Measurements from ENCODE around the gene AQP1.

AQP1 gene

DNA sequence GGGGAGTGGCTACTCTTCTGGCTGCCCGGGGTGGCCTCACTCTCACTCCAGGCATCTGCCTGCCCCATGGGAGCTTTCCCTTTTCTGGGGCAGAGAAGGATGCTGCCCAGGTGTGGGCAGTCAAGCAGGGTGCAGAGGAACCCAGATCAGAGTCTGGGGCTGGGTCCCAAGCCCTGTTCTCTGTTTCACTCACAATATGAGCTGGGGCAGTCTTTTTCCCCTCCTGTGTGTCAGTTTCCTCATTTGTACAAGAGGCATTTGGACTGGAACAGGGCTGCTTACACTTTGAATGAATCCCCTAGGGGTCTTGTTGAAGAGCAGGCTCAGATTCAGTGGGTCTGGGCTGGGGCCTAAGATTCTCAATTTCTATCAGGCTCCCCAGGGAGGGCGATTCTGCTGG is 38.4 kb upstream of the AQP1 start:
- Histone ChIP-seq H3K9ac (ENCODE audit: low read depth, low read length) (no peak overlapping the region), H3K4me1 (ENCODE audit: insufficient read depth, low read length) (peaks cover 3% of the 10 kb centered on the region; the same call in 1 of the 2 replicates), H3K27me3 (ENCODE audit: insufficient read depth, low read length) (no peaks in the 10 kb centered on the region), H3K27ac (ENCODE audit: low read depth, low read length) (no peak overlapping the region), H3K4me3 (ENCODE audit: low read length) (no peak overlapping the region), H3K9me3 (ENCODE audit: insufficient read depth, low read depth, low read length) (no peaks in the 10 kb centered on the region), H3K36me3 (ENCODE audit: insufficient read depth, low read length) (no peaks in the 10 kb centered on the region)
- WGBS, result 86% methylated on average over 2 of the region's 2 CpGs

DNA sequence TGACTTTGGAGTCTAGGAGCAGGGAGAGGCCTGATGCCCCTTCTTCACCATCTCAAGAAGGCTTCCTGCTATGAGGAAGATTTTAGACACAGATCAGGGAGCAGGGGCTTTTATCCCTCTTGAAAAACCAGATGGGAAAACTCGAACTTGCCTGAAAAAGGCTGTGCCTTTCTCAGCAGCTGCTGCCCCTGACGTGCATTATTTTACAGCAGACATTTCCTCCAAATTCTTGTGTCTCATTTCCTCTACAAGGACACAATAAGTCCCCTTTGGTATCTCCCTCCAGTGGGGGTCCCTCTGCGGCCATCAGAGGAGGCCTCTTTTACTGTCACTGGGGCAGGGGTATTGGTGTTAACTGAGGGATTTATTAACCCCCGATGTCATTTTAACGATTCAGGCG is 38.0 kb upstream of the AQP1 start:
- H3K27ac ChIP-seq (ENCODE audit: low read depth, low read length), result no peak overlapping the region
- H3K4me3 ChIP-seq (ENCODE audit: low read length), result no peak overlapping the region
- peaks cover 3% of the 10 kb centered on the region; the same call in 1 of the 2 replicates for H3K4me1 ChIP-seq (ENCODE audit: insufficient read depth, low read length)
- H3K9me3 ChIP-seq (ENCODE audit: insufficient read depth, low read depth, low read length), result no peaks in the 10 kb centered on the region
- H3K27me3 ChIP-seq (ENCODE audit: insufficient read depth, low read length), result no peaks in the 10 kb centered on the region
- 91% methylated on average over 6 of the region's 6 CpGs for WGBS
- no peaks in the 10 kb centered on the region for H3K36me3 ChIP-seq (ENCODE audit: insufficient read depth, low read length)
- no peak overlapping the region for H3K9ac ChIP-seq (ENCODE audit: low read depth, low read length)

DNA sequence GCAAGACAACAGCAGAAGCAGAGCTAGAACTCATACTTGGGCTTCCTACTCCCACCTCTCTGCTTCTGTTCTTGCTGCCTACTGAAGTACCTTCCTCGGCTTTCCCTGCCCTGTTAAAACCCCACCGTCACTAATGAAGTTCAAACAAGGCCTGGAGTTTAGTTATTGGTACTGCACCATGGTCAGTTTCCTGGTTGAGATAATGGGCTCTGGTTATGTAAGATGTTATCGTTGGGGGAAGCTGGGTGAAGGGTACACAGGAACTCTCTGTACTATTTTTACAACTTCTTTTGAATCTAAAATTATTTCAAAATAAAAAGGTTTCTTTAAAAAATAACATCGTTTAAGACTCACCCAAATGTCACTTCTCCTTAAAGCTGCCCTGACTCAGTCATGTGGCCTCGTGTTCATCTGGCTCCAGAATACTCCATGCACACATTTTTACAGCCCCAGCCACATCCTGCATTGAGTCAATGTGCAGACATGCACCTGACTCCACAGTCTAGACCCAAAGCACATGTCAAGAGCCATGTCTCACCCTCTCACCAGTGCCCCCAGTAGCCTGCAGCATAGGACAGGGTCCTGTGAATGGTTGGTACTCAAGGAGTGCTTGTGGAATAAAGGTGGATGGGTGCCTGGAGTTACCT is 36.9 kb upstream of the AQP1 start:
- no peaks in the 10 kb centered on the region for H3K27me3 ChIP-seq (ENCODE audit: insufficient read depth, low read length)
- no peak overlapping the region for H3K27ac ChIP-seq (ENCODE audit: low read depth, low read length)
- 91% methylated on average over 4 of the region's 5 CpGs for WGBS
- H3K4me1 ChIP-seq (ENCODE audit: insufficient read depth, low read length), result peaks cover 13% of the 10 kb centered on the region
- no peak overlapping the region for H3K4me3 ChIP-seq (ENCODE audit: low read length)
- H3K9me3 ChIP-seq (ENCODE audit: insufficient read depth, low read depth, low read length), result no peaks in the 10 kb centered on the region
- no peaks in the 10 kb centered on the region for H3K36me3 ChIP-seq (ENCODE audit: insufficient read depth, low read length)
- no peak overlapping the region for H3K9ac ChIP-seq (ENCODE audit: low read depth, low read length)

DNA sequence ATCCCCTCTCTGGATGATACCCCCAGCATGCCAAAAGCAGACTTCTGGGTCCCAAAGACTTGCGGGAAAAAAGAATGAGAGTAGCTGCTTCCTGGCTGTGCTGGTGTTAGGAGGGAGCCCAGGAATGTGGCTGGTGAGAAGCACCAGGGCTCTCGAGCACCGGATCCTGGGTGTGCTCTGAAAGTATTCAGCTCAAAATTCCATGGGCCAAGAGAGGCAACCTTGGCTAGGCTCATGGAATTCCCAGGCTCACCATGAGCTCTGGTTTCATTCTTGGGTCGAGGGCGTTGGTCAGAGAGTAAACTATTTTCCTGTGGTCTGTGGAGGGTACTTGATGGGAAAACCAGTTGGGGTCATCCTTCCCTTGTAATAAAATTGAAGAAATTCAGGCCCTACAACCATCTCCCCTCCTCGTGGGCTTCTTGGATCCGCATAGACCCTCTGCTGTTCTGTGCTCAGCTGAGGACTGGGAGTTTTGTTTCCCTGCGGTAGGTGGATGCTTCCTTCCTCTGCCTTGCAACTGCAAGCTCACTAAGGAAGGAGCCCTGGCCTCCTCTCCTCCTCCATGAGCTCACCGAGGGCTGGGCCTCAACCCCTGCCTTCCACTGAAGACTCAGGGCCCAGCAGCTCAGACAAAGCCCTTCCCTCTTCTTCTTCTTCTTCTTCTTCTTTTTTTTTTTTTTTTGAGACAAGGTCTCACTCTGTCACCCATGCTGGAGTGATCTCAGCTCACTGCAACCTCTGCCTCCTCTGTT is 34.5 kb upstream of the AQP1 start:
- H3K27me3 ChIP-seq (ENCODE audit: insufficient read depth, low read length), result no peaks in the 10 kb centered on the region
- no peak overlapping the region for H3K4me3 ChIP-seq (ENCODE audit: low read length)
- no peaks in the 10 kb centered on the region for H3K9me3 ChIP-seq (ENCODE audit: insufficient read depth, low read depth, low read length)
- no peak overlapping the region for H3K9ac ChIP-seq (ENCODE audit: low read depth, low read length)
- WGBS, result 82% methylated on average over 9 of the region's 9 CpGs
- no peak overlapping the region for H3K27ac ChIP-seq (ENCODE audit: low read depth, low read length)
- H3K36me3 ChIP-seq (ENCODE audit: insufficient read depth, low read length), result no peaks in the 10 kb centered on the region
- H3K4me1 ChIP-seq (ENCODE audit: insufficient read depth, low read length), result peaks cover 27% of the 10 kb centered on the region

DNA sequence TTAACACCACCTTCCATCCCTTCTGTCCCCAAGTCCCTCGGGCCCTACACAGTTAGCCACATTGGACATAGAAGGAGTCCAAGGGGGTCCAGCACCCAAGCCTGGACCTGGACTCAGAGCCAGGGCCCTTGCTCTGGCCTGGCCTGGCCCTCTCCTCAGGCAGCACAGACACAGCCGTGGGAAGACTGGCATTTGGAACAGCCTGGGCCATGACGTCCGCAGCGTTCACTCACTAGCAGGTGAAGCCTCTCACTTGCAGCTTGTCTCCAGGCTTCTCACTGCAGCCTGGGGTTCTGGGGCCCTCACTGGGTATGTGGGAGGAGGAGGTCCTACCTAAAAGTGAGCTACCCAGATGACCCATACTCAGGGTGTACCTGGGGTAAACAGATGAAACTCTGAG is 33.7 kb upstream of the AQP1 start:
- no peak overlapping the region for H3K27ac ChIP-seq (ENCODE audit: low read depth, low read length)
- no peak overlapping the region for H3K9ac ChIP-seq (ENCODE audit: low read depth, low read length)
- H3K27me3 ChIP-seq (ENCODE audit: insufficient read depth, low read length), result no peaks in the 10 kb centered on the region
- peaks cover 27% of the 10 kb centered on the region for H3K4me1 ChIP-seq (ENCODE audit: insufficient read depth, low read length)
- H3K9me3 ChIP-seq (ENCODE audit: insufficient read depth, low read depth, low read length), result no peaks in the 10 kb centered on the region
- no peaks in the 10 kb centered on the region for H3K36me3 ChIP-seq (ENCODE audit: insufficient read depth, low read length)
- H3K4me3 ChIP-seq (ENCODE audit: low read length), result no peak overlapping the region
- WGBS, result 95% methylated on average over 5 of the region's 5 CpGs

DNA sequence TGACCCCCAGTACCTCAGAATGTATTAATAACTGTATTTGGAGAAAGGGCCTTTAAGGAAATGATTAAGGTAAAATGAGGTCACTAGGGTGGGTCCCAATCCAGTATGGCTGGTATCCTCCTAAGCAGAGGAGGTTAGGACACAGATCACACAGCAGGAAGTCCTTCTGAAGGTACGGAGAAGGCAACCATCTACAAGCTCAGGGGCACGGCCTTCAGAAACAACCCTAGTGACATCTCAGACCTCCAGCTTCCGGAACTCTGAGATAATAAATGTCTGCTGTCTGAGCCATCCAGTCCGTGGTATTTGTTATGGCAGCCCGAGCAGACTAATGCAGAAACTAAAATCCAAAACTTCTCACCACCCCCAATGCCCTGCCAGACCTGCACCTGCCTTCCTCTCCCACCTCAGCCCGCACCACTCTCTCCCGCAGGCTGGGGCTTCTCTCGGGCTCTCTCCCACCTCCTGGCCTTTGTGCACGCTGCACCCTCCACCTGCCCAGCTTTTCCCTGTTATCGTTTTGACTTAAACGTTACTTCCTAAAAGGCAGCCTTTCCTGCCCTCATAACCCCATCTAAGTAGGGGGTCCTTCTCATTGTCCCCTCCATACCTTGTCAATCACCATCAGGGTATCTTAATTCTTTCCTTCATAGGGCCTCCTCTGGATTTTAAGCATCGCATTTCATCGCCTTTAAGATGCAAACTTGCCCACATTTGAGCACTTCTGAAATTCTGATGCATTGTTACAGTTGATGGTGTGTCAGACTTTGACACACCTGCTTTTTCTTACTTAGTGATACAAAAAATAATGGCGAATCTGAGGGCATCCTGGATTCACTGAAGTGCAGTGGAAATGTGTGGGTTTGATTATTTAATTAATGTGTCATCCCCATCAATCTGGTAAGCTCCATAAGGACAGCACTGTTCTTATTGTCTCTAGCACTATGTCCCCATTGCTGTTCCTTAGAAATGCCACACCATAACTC is 32.2 kb upstream of the AQP1 start:
- no peak overlapping the region for H3K27ac ChIP-seq (ENCODE audit: low read depth, low read length)
- peaks cover 27% of the 10 kb centered on the region for H3K4me1 ChIP-seq (ENCODE audit: insufficient read depth, low read length)
- H3K4me3 ChIP-seq (ENCODE audit: low read length), result no peak overlapping the region
- 58% methylated on average over 14 of the region's 14 CpGs for WGBS
- no peaks in the 10 kb centered on the region for H3K27me3 ChIP-seq (ENCODE audit: insufficient read depth, low read length)
- H3K36me3 ChIP-seq (ENCODE audit: insufficient read depth, low read length), result no peaks in the 10 kb centered on the region
- H3K9me3 ChIP-seq (ENCODE audit: insufficient read depth, low read depth, low read length), result no peaks in the 10 kb centered on the region
- no peak overlapping the region for H3K9ac ChIP-seq (ENCODE audit: low read depth, low read length)

DNA sequence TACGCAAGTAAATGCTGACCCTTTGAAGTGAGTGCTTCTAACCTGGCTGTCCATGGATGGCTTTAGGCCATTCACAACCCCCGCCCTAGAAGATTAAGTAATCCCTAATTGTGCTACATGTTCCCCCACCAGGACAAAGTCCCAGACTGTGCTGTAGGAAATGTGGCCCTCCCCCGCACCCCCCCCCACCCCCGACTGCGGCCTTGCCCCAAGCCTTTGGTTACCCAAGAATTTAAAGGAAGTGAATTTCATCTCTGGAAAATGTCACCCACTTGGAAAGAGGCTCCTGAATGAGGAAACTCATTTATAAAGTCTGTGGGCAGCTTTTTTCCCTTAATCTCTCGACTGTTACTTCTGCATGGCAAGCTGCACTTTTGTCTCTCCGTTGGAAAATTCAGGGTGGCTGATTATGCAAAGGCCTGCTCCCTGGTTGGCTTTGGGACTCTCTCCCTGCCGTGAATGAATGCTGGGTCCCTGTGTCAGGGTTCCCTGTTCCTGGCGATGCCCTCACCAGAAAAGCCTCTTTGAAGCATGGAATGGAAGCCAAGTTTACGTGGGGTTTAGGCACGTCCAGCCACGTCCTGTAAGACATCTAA is 31.4 kb upstream of the AQP1 start:
- H3K4me3 ChIP-seq (ENCODE audit: low read length), result no peak overlapping the region
- no peaks in the 10 kb centered on the region for H3K27me3 ChIP-seq (ENCODE audit: insufficient read depth, low read length)
- H3K9me3 ChIP-seq (ENCODE audit: insufficient read depth, low read depth, low read length), result no peaks in the 10 kb centered on the region
- no peaks in the 10 kb centered on the region for H3K36me3 ChIP-seq (ENCODE audit: insufficient read depth, low read length)
- WGBS, result 48% methylated on average over 9 of the region's 12 CpGs
- H3K27ac ChIP-seq (ENCODE audit: low read depth, low read length), result no peak overlapping the region
- no peak overlapping the region for H3K9ac ChIP-seq (ENCODE audit: low read depth, low read length)
- H3K4me1 ChIP-seq (ENCODE audit: insufficient read depth, low read length), result peaks cover 27% of the 10 kb centered on the region

DNA sequence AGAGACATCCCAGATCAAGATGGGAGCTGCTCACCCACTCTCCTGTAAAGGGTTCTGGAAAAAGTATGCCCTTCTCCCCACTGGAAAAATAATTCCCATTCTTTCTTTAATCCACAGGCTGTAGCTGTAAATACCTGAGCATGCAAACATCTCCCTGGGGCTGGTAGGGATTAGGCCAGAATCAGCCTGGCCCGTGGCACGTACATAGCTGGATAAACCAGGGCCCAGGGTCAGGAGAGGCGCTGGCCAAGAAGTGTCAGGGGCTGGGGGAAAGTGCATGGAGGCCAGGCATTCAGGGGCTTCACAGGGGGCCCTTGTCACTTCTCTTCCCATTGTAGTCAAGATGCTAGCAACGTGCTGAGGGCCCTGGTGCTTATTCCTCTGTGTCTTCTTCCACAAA is 30.7 kb upstream of the AQP1 start:
- WGBS, result 37% methylated on average over 4 of the region's 4 CpGs
- peaks cover 27% of the 10 kb centered on the region for H3K4me1 ChIP-seq (ENCODE audit: insufficient read depth, low read length)
- H3K9ac ChIP-seq (ENCODE audit: low read depth, low read length), result no peak overlapping the region
- H3K4me3 ChIP-seq (ENCODE audit: low read length), result no peak overlapping the region
- H3K9me3 ChIP-seq (ENCODE audit: insufficient read depth, low read depth, low read length), result no peaks in the 10 kb centered on the region
- no peaks in the 10 kb centered on the region for H3K27me3 ChIP-seq (ENCODE audit: insufficient read depth, low read length)
- no peaks in the 10 kb centered on the region for H3K36me3 ChIP-seq (ENCODE audit: insufficient read depth, low read length)
- H3K27ac ChIP-seq (ENCODE audit: low read depth, low read length), result no peak overlapping the region

DNA sequence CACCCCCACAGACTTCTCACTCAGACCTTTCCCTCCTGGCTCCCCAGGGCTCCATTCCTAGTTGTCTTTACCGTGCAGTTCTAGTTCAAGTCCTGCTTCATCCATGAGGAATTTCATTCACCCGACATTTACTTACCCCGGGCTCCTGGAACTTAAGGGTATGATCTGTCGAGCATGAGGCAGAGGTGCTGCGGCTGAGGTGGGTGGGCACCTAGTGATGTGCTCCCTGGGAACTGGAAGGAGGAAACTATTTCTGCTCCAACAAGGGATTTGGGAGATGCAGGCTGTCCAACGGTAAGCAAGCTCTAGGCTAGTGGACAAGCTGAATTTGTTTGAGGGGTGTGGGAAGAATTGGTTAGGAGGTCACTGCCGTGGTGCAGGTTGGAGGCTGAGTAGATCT is 30.2 kb upstream of the AQP1 start:
- Histone ChIP-seq H3K4me1 (ENCODE audit: insufficient read depth, low read length) (peaks cover 27% of the 10 kb centered on the region), H3K36me3 (ENCODE audit: insufficient read depth, low read length) (no peaks in the 10 kb centered on the region), H3K27me3 (ENCODE audit: insufficient read depth, low read length) (no peaks in the 10 kb centered on the region), H3K4me3 (ENCODE audit: low read length) (no peak overlapping the region), H3K27ac (ENCODE audit: low read depth, low read length) (no peak overlapping the region), H3K9ac (ENCODE audit: low read depth, low read length) (no peak overlapping the region), H3K9me3 (ENCODE audit: insufficient read depth, low read depth, low read length) (no peaks in the 10 kb centered on the region)
- WGBS, result 85% methylated on average over 7 of the region's 7 CpGs

DNA sequence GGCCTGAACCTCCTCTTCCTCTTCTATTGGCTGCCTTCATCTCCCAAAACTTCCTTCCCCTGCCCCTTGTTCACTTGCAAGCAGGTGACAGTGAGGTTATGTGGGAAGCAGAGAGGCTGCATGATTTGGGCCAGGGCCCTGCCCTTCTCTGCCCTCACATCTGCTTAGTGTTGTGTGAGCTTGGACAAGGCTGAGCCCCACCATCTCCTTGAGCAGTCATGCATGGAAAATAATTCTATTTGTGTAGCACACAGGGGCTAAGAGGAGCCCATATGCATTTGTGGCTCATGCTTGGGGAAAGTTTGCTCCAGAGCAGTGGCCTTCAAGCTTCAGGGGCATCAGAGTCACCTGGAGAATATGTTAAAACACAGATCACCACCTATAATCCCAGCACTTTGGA is 26.8 kb upstream of the AQP1 start:
- Histone ChIP-seq H3K27ac (ENCODE audit: low read depth, low read length) (no peak overlapping the region), H3K36me3 (ENCODE audit: insufficient read depth, low read length) (no peaks in the 10 kb centered on the region), H3K4me3 (ENCODE audit: low read length) (no peak overlapping the region), H3K9me3 (ENCODE audit: insufficient read depth, low read depth, low read length) (no peaks in the 10 kb centered on the region), H3K27me3 (ENCODE audit: insufficient read depth, low read length) (no peaks in the 10 kb centered on the region), H3K4me1 (ENCODE audit: insufficient read depth, low read length) (peaks cover 30% of the 10 kb centered on the region), H3K9ac (ENCODE audit: low read depth, low read length) (no peak overlapping the region)

DNA sequence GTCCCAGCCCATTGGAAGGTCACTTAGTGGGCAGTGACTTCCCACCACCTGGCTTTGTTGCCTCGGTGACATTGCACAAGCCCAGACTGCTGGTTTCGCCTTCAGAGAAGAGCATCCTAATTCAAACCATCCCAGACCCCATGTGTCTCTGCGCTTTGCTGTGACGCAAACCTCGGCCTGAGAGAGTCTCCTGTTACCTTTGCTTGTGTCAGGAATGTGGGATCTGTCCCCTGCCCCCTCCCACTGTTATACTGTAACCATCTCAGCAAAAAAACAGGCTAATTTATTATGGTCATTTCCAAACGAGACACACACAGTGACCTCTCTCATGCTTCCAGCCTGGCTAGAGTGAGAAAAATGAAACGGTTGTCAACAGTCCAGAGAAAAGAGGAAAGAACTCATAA is 25.0 kb upstream of the AQP1 start:
- H3K36me3 ChIP-seq (ENCODE audit: insufficient read depth, low read length), result no peaks in the 10 kb centered on the region
- H3K4me3 ChIP-seq (ENCODE audit: low read length), result no peak overlapping the region
- no peak overlapping the region for H3K27ac ChIP-seq (ENCODE audit: low read depth, low read length)
- peaks cover 17% of the 10 kb centered on the region for H3K4me1 ChIP-seq (ENCODE audit: insufficient read depth, low read length)
- H3K9me3 ChIP-seq (ENCODE audit: insufficient read depth, low read depth, low read length), result no peaks in the 10 kb centered on the region
- WGBS, result 95% methylated on average over 7 of the region's 7 CpGs
- H3K9ac ChIP-seq (ENCODE audit: low read depth, low read length), result no peak overlapping the region
- no peaks in the 10 kb centered on the region for H3K27me3 ChIP-seq (ENCODE audit: insufficient read depth, low read length)

Data from HUES64 (cell line).